RWPE1 (cell line): Measurements from ENCODE around the gene CACNA1B.

Source experiments
- CTCF ChIA-PET: fragments of 350-600 bp; sonication (Branson Sonifier 250); formaldehyde crosslinking; extraction: SDS; loops from one replicate; lab custom pipeline; 2021; lab: Yijun Ruan, JAX
- POLR2A ChIA-PET: fragments of 400-600 bp; formaldehyde crosslinking; extraction: SDS; loops from one replicate; lab custom pipeline; 2020; ENCODE audit warnings: antibody characterized with exemption; ENCODE audit not compliant: low non-redundant PET; lab: Yijun Ruan, JAX
- DNase-seq: peaks from one replicate; pipeline ENCODE4 v3.0.0; 2012; ENCODE audit warnings: low spot score
- H3K27ac ChIP-seq: fragments of 450-650 bp; 2 replicates; pipeline ENCODE4 v1.5.1; 2017
- TF ChIP-seq, protein P1 (sequence below): fragments of 450-650 bp; conservative IDR thresholded peaks from 2 replicates; pipeline ENCODE4 v1.5.1; 2017; ENCODE audit warnings: low read depth, mild to moderate bottlenecking

Gene CACNA1B

DNA sequence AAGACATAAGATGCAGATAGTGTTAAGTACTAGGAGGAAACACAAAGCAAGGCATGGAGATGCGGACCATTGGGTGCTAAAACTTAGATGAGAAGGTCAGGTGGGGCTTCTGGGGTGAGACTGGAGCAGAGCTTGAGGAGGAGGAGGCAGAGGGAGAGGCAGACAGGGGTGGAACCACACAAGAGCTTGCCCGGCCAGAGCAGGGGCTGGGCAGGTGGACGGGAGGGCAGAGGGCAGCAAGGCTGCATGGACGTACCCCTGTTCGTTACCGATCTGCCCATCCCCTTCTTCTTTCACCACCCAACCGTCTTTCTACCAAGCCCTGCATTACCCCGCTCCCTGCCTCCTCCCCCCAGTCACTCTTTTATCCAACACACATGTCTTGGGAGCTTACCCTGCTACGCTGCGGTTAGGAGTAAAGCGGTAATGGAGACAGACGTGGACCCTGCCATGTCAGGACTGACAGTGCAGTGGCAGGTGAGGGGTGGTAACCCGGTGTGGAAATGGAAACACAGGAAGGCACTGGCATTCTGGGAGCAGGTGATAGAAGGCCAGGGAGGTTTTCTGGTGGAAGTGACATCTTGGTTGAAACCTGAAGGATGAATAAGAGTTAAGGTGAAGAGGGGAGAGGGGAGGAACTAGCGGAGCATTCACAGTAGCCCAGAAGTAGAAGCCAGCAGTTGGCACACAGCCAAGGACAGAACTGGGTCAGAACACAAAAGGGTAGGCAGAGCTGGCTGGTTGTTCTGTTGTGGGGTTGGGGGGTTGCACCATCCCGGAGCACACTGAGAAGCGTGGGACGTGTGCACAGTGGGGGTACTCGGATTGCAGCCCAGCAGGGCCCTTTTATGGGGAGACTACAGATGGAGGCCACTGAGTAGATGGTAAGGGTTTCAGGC, 167.2 kb downstream of the CACNA1B start:
- POLR2A ChIA-PET = no interaction called here
- CTCF ChIA-PET = no interaction called here

DNA sequence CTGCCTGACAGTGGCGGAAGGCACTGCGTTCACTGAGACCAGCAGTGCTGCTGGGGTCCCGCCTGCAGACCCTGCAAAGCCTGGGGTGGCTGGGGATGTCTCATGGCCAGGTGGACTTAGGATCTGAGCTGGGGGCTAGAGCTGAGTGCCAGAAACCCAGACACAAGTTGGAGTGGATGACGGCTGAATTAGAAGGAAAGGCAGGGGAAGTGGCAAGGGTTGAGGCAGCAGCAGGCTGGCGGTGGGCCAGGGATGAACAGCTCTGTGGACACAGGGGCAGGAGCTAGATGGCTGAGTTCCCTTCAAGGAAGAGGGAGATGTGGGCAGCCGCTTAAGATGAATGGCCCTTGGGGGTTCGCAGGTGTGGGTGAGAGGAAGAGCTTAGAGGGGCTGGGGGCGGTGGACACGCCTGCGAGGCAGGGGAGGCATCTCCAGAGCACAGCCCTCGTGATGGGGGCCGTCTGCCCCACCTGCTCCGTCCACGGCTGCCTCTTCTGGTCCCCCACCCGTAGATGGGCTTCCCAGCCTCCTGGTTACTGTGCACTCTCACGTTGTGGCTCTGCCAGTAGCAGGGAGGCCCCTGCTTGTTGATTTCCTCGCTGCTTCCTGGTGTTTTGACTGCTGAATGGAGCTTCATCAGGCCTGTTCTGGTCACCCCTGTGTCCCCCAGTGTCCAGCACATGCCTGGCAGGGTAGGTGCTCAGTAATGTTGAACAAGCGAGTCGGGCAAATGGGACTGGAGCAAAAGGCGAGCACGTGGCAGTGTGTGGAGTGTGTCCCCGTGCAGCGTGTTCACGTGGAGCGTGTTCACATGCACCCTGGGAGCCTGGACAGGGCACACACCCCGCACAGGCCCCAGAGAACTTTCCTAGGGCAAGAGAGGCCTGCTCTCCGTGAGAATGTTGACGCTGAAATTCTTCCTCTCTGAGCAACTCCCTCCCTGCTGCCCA, 168.2 kb downstream of the CACNA1B start:
- POLR2A ChIA-PET = no interaction called here
- TF ChIP-seq, protein P1, sequence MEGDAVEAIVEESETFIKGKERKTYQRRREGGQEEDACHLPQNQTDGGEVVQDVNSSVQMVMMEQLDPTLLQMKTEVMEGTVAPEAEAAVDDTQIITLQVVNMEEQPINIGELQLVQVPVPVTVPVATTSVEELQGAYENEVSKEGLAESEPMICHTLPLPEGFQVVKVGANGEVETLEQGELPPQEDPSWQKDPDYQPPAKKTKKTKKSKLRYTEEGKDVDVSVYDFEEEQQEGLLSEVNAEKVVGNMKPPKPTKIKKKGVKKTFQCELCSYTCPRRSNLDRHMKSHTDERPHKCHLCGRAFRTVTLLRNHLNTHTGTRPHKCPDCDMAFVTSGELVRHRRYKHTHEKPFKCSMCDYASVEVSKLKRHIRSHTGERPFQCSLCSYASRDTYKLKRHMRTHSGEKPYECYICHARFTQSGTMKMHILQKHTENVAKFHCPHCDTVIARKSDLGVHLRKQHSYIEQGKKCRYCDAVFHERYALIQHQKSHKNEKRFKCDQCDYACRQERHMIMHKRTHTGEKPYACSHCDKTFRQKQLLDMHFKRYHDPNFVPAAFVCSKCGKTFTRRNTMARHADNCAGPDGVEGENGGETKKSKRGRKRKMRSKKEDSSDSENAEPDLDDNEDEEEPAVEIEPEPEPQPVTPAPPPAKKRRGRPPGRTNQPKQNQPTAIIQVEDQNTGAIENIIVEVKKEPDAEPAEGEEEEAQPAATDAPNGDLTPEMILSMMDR = no peak
- no peak for DNase-seq
- no peak overlapping the region for H3K27ac ChIP-seq
- CTCF ChIA-PET = interaction anchor here (0.6 kb wide), 1 partner anchor 138 kb away, joined by 3 read pairs; no protein-coding TSS in a partner anchor

More for the DNA sequence above, 167.2 kb downstream of the CACNA1B start:
- TF ChIP-seq, protein P1 = no peak
- DNase-seq = no peak
- no peak overlapping the region for H3K27ac ChIP-seq

DNA sequence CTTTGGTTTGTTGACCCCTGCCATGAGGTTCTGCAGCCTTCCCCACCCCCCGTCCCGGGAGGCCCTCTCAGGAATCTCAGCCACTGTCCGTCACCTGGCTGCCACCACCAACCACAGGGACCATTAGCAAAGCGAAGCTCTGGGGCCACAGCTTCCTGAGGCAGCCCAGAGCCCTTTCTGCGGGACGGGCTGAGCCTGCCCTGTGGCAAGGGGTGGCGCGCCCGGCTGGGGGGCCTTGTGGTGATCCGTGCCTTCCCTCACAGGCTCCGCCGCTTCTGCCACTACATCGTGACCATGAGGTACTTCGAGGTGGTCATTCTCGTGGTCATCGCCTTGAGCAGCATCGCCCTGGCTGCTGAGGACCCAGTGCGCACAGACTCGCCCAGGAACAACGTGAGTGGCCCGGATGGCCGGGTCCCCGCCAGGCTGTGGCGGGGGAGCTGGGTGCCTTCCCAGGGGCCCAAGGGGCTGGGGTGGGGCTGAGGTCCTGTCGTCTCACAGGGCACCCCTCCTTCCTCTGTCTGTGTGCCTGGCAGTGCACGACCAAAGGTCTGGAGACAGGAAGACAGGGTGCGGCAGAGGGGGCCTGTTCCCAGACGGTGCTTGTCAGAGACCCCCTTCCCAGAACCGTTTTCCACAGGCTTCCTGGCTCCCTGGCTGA, 169.2 kb downstream of the CACNA1B start:
- ChIA-PET CTCF (interaction anchor here (0.6 kb wide), 2 partner anchors 78 to 139 kb away, joined by 3 read pairs; no protein-coding TSS in a partner anchor), POLR2A (no interaction called here)
- TF ChIP-seq, protein P1 = no peak
- H3K27ac ChIP-seq = no peak overlapping the region
- no peak for DNase-seq

GRCh38 chr9:138047469-138048040, 170.0 kb downstream of the CACNA1B start:
- CTCF ChIA-PET = no interaction called here
- POLR2A ChIA-PET = no interaction called here
- H3K27ac ChIP-seq = no peak overlapping the region
- DNase-seq = no peak
- TF ChIP-seq, protein P1 = no peak

GRCh38 chr9:138048184-138048583, 170.6 kb downstream of the CACNA1B start:
- ChIA-PET POLR2A (no interaction called here), CTCF (no interaction called here)
- TF ChIP-seq, protein P1 = no peak
- no peak overlapping the region for H3K27ac ChIP-seq
- DNase-seq = no peak
